ENCODE measurements around the gene CEBPA. TPM values are rescaled to one million over a fixed set of nuclear protein-coding genes. Genes with fewer than 3 reads are reported as not detected.

Gene CEBPA
- total RNA-seq, 1 donor from 2014 or later: 75.1 TPM

DNA sequence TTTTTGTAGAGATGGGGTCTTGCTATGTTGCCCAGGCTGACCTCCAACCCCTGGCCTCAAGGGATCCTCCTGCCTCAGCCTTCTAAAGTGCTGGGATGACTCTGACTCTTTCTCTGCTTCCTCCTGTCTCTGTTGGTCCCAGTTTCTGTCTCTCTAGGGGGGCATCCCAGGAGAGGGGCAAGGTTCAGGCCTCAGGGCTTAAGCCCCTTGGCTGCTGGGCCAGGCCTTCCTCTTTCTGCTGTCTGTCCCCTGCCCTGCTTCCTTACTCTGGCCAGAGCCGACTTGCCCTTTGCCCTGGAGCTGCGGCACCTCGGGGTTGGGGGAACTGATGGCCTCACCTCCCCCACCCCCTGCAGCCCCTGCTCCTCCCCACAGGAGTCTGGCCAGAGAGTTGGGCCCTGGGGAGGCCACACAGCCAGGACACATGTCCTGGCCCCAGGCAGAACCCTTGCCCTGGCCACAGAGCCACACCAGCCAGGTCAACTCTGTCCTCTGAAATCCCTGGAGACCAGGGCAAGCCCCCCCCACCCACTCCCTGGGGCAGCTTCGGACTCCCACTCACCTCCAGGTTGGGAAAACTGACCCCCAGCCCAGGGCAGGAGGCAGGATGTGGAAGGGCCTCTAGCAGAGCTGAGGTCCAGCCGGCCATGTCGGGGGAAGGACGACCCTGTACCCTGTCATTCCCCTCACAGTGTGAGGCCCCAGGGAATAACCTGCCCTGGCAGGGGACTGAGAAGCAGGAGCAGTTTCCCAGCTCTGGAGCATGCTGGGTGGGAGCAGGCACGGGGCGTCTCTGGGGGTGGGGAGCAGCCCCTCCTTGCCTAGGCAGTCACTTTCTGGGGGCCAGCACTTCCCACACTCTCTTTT lies 23.7 kb downstream of the CEBPA start:
- intact Hi-C loops (cut with DNase I): no loop called here
- no peaks in the 10 kb centered on the region for H3K27me3 ChIP-seq (ENCODE audit: low read depth)
- peaks cover 55% of the 10 kb centered on the region for H3K4me1 ChIP-seq
- DNase-seq (peak; percentile 78), ATAC-seq (peak; percentile 8 to 20)
- H3K36me3 ChIP-seq: no peaks in the 10 kb centered on the region
- TF ChIP-seq, protein P1, sequence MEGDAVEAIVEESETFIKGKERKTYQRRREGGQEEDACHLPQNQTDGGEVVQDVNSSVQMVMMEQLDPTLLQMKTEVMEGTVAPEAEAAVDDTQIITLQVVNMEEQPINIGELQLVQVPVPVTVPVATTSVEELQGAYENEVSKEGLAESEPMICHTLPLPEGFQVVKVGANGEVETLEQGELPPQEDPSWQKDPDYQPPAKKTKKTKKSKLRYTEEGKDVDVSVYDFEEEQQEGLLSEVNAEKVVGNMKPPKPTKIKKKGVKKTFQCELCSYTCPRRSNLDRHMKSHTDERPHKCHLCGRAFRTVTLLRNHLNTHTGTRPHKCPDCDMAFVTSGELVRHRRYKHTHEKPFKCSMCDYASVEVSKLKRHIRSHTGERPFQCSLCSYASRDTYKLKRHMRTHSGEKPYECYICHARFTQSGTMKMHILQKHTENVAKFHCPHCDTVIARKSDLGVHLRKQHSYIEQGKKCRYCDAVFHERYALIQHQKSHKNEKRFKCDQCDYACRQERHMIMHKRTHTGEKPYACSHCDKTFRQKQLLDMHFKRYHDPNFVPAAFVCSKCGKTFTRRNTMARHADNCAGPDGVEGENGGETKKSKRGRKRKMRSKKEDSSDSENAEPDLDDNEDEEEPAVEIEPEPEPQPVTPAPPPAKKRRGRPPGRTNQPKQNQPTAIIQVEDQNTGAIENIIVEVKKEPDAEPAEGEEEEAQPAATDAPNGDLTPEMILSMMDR (IDR thresholded peaks at IDR 0.05): no peak
- H3K9me3 ChIP-seq: no peaks in the 10 kb centered on the region
- H3K27ac ChIP-seq: peak overlapping the region; percentile 36
- no peak overlapping the region for H3K4me3 ChIP-seq

DNA sequence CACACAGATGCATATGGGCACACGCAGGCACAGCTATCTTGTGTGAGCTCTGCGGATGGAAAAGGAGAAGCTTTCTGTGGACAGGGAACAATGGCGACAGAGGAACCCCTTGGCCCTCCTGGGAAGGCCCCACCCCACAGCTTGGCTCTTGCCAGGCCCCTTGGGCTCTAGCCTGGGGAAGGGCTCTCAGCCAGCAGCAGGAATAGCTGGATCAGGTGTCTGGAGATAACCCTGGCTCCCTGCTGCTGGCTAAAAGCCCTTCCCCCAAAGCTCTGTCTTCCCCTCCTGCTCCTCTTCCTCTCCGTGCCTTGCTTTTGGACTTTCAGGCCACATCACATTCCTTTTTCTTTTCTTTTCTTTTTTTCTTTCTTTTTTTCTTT lies 24.3 kb downstream of the CEBPA start:
- no peak overlapping the region for H3K4me3 ChIP-seq
- no peaks in the 10 kb centered on the region for H3K36me3 ChIP-seq
- H3K9me3 ChIP-seq: no peaks in the 10 kb centered on the region
- intact Hi-C loops (cut with DNase I): no loop called here
- H3K27me3 ChIP-seq (ENCODE audit: low read depth): no peaks in the 10 kb centered on the region
- H3K4me1 ChIP-seq: peaks cover 62% of the 10 kb centered on the region
- DNase-seq: no peak
- TF ChIP-seq, protein P1 (IDR thresholded peaks at IDR 0.05): no peak
- ATAC-seq: no peak
- H3K27ac ChIP-seq: peak overlapping the region; percentile 36

DNA sequence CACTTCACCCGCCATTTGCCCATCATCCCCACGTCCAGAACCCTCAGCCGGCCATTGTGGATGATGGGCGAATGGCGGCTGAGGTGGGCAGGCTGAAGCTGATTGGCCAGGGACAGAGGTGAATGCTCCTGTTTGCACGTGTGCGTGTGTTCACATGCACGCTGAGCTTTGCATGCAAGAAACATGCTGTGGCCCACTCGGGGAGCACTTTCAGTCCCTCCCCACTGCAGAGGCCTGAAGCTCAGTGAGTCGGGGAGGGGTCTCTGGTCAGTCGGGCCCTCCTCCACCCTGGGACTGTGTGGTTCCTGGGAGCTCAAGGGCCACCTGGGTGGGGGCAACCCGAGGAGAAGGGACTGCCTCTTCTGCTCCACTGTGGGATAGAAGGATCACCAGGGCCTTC lies 24.9 kb downstream of the CEBPA start:
- ATAC-seq (no peak), DNase-seq (no peak)
- H3K36me3 ChIP-seq: no peaks in the 10 kb centered on the region
- peaks cover 62% of the 10 kb centered on the region for H3K4me1 ChIP-seq
- TF ChIP-seq, protein P1 (IDR thresholded peaks at IDR 0.05): no peak
- H3K4me3 ChIP-seq: no peak overlapping the region
- intact Hi-C loops (cut with DNase I): no loop called here
- H3K9me3 ChIP-seq: no peaks in the 10 kb centered on the region
- H3K27ac ChIP-seq: no peak overlapping the region
- H3K27me3 ChIP-seq (ENCODE audit: low read depth): no peaks in the 10 kb centered on the region

DNA sequence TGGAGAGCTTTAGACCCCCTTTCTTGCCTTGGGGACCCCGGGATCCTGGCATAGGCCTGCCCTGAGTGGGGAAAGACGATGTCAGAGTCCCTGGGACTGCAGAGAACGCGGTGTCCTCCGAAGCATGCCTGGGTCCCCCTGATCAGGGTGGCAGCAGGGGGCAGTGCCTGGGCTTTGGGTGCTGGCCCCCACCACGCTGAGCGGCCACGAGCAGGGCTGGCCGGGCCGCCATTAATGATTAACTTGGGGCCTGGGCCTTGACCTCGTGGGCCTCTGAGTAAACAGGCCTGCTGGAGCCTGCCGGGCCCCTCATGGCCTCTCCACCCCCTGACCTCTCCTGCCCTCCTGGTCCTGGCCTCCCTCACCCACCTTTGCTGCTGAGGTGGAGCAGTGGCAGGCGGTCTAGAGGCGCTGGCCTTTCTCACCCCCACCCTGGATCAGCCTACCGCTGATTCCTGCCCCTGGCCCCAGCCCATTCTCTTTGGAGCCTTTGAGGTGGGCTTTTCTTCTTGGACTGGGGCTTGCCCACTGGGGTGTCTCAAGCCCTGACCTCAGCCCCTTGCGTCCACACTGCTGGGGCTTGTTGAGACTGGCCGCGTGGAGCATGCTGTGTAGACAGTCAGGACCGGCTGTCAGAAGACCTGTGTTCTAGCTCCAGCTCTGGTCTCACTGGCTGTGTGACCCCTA lies 26.3 kb downstream of the CEBPA start:
- Histone ChIP-seq H3K4me3 (no peak overlapping the region), H3K27me3 (ENCODE audit: low read depth) (no peaks in the 10 kb centered on the region), H3K9me3 (no peaks in the 10 kb centered on the region), H3K36me3 (no peaks in the 10 kb centered on the region), H3K4me1 (peaks cover 58% of the 10 kb centered on the region), H3K27ac (no peak overlapping the region)
- peak in 1 of 2 donors; percentile 1 for ATAC-seq
- intact Hi-C loops (cut with DNase I): no loop called here
- DNase-seq: no peak
- TF ChIP-seq, protein P1 (IDR thresholded peaks at IDR 0.05): no peak

DNA sequence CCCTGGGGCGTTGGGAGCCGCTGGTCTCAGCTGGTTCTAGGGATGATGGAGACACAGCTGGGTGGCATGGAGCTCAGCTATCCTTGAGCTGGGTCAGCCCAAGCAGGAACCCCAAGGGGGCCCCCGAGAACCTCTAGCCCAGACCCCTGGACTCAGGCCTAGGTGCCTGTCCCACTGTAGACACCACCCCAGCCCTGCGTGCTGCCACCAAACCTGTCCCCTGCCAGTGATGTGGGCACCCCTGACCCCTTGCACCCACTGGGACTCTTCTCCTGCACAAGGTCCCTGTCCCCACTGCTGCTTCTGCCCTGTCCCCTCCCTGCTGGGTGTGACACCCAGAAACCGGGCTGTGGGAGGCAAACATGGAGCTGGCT lies 26.8 kb downstream of the CEBPA start:
- H3K27ac ChIP-seq: no peak overlapping the region
- TF ChIP-seq, protein P1 (IDR thresholded peaks at IDR 0.05): no peak
- peaks cover 53% of the 10 kb centered on the region for H3K4me1 ChIP-seq
- no peaks in the 10 kb centered on the region for H3K36me3 ChIP-seq
- no peaks in the 10 kb centered on the region for H3K27me3 ChIP-seq (ENCODE audit: low read depth)
- intact Hi-C loops (cut with DNase I): no loop called here
- H3K4me3 ChIP-seq: no peak overlapping the region
- ATAC-seq (no peak), DNase-seq (no peak)
- no peaks in the 10 kb centered on the region for H3K9me3 ChIP-seq

Measured in lower lobe of right lung (tissue), 2 donors.